Thyroid gland (tissue), 4 donors: ENCODE data around the gene PRRC2A. TPM values are rescaled to one million over a fixed set of nuclear protein-coding genes. Genes with fewer than 3 reads are reported as not detected.

Source experiments
- DNase-seq, 2 donors: peaks; one replicate each; pipeline ENCODE4 v3.0.0-alpha.2; 2019
- H3K27ac ChIP-seq, 3 donors: fragments of 200-600 bp; sonication (generic); 1 replicate in 2 of 3; 2 replicates in 1 of 3; pipeline ENCODE4 v1.5.1; 2016 to 2019; ENCODE audit warnings: mild to moderate bottlenecking in 1 of 3, moderate library complexity in 1 of 3
- H3K27me3 ChIP-seq: fragments of 200-600 bp; sonication (generic); one replicate; pipeline ENCODE4 v1.5.1; 2019
- H3K36me3 ChIP-seq, 2 donors: fragments of 200-600 bp; sonication (generic); one replicate each; pipeline ENCODE4 v1.5.1; 2016 to 2019
- H3K4me1 ChIP-seq, 2 donors: fragments of 200-600 bp; sonication (generic); one replicate each; pipeline ENCODE4 v1.5.1; 2017 to 2019
- H3K4me3 ChIP-seq, 3 donors: fragments of 200-600 bp; sonication (generic); replicated peaks in 1 of 3; 1 replicate in 2 of 3; 2 replicates in 1 of 3; pipeline ENCODE4 v1.5.1; 2016; ENCODE audit warnings: mild to moderate bottlenecking in 1 of 3
- H3K9me3 ChIP-seq: fragments of 200-600 bp; sonication (generic); one replicate; pipeline ENCODE4 v1.5.1; 2017
- POLR2A ChIP-seq, 2 donors: fragments of 450-650 bp; IDR thresholded peaks; one replicate each; pipeline ENCODE4 v1.6.1; 2017; ENCODE audit warnings: antibody characterized with exemption in 2 of 2, mild to moderate bottlenecking in 2 of 2, moderate library complexity in 1 of 2
- WGBS, 2 donors: methylation state at CpG; one replicate each; pipeline ENCODE4 v1.1.5; 2017; 5-methylcytosine and 5-hydroxymethylcytosine counted together
- intact Hi-C: fragments of 100-400 bp; cut with DNase I; formaldehyde crosslinking; loops from one replicate; pipeline ENCODE4 v1.15.1; 2023
- total RNA-seq, 4 donors: library from RNA; depleted of rRNA; stranded (reverse); fragments of >200 nt; gene quantifications; one replicate each; pipeline ENCODE4 v1.2.3, GENCODE V29; 2016
- TF ChIP-seq, protein P1 (sequence below), 6 experiments: fragments of 200-600 bp in 3 of 6; fragments of 450-650 bp in 3 of 6; sonication (generic) in 3 of 6; IDR thresholded peaks; one replicate each; pipeline ENCODE4 v1.5.1; 2016 to 2019; ENCODE audit warnings: antibody characterized with exemption in 6 of 6, mild to moderate bottlenecking in 2 of 6, inconsistent platforms in 1 of 6, moderate library complexity in 1 of 6

The PRRC2A gene
- total RNA-seq, 4 donors from 2014 or later: 68.5 to 127 (median 86.7) TPM

DNA sequence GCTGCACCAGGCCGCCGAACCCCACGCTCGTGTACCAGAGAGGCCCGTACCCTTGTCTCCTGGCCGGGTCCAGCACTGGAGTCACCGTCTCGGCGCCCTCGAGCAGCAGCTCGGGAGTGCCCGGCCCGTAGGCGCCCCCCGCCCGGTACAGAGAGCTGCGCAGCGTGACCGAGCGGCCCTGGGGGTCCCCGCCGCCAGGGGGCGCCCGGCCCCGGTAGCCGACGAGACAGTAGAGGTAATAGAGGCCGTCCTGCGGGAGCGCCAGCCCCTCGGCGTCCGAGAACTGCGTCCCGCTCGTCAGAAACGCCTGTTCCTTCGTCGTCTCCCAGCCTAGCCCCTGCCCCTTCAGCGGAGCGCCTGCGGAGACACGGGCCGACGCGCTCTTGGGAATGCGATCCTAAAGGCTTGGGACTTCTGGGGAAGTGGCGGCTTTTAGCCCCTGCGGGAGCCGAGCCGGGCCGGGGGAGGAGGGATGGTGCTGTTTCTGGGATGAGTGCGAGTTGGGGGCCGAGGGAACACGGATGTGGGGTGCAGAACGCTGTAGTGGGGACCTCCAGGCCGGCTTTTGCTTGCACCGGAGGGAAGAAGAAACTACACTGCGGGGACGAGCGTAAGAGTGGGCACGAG is 39.6 kb upstream of the PRRC2A start:
- Histone ChIP-seq H3K27ac (peak overlapping the region in 2 of 3 donors; percentile 10 to 83), H3K9me3 (no peaks in the 10 kb centered on the region), H3K36me3 (no peaks in the 10 kb centered on the region), H3K27me3 (no peaks in the 10 kb centered on the region), H3K4me1 (peaks cover 10 to 12% of the 10 kb centered on the region in 2 donors), H3K4me3 (peak overlapping the region; percentile 58 to 91 (median 73))
- WGBS, 2 donors: 1 to 2% methylated on average over 18 to 27 of the region's 62 CpGs
- DNase-seq: peak; percentile 83 to 85
- TF ChIP-seq, protein P1, sequence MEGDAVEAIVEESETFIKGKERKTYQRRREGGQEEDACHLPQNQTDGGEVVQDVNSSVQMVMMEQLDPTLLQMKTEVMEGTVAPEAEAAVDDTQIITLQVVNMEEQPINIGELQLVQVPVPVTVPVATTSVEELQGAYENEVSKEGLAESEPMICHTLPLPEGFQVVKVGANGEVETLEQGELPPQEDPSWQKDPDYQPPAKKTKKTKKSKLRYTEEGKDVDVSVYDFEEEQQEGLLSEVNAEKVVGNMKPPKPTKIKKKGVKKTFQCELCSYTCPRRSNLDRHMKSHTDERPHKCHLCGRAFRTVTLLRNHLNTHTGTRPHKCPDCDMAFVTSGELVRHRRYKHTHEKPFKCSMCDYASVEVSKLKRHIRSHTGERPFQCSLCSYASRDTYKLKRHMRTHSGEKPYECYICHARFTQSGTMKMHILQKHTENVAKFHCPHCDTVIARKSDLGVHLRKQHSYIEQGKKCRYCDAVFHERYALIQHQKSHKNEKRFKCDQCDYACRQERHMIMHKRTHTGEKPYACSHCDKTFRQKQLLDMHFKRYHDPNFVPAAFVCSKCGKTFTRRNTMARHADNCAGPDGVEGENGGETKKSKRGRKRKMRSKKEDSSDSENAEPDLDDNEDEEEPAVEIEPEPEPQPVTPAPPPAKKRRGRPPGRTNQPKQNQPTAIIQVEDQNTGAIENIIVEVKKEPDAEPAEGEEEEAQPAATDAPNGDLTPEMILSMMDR (IDR thresholded peaks at IDR 0.05): peak; percentile 61 to 97 (median 94)
- peak in 1 of 2 donors; percentile 63 for TF ChIP-seq POLR2A (IDR thresholded peaks at IDR 0.05)
- intact Hi-C loops: no loop called here

DNA sequence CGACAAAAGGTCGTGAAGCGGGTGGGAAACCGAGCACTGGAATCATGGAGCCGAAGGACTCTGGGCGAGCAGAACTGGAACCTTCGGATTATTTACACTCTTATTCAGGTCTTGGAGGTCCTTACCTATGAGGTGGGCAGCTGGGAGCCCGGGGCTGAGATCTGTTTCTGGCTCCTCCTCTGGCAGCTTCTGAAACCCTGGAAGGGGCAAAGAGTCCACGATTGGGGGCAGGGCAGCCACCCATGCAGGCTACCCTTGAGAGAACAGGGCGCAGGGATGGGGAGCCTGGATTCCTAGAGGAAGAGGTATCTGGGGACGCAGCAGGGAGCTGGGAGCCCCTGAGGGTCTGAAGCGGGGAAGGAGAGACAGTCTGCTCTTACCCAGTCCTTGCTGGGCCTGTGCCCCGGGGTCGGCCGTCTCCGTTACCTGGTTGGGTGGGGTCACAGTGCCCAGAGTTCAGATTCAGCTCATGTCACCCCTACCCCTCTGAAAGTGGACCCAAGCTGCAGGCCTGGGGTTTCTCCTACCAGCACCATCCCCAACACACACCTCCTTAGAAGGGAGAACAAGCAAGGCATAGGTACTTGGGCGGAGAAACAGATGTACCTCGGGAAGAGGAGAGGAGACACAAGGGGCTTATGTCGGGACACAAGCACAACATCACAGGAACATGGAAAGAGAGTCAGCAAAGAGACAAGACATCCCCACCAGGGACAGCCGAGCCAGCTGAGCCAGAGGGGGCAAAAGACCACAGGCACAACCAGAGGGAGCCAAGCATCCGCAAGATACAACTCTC is 38.9 kb upstream of the PRRC2A start:
- Histone ChIP-seq H3K4me1 (peaks cover 10 to 12% of the 10 kb centered on the region in 2 donors), H3K4me3 (peak overlapping the region; percentile 58 to 91 (median 73)), H3K36me3 (no peaks in the 10 kb centered on the region), H3K9me3 (no peaks in the 10 kb centered on the region), H3K27me3 (no peaks in the 10 kb centered on the region), H3K27ac (peak overlapping the region in 2 of 3 donors; percentile 10 to 83)
- intact Hi-C loops: loop anchor here (2.0 kb wide), 1 partner anchor 27 kb away; no protein-coding TSS in a partner anchor
- 17 to 24% methylated on average over 20 to 21 of the region's 21 CpGs for WGBS, 2 donors
- peak in 1 of 2 donors; percentile 22 for DNase-seq
- TF ChIP-seq, protein P1 (IDR thresholded peaks at IDR 0.05): no peak

DNA sequence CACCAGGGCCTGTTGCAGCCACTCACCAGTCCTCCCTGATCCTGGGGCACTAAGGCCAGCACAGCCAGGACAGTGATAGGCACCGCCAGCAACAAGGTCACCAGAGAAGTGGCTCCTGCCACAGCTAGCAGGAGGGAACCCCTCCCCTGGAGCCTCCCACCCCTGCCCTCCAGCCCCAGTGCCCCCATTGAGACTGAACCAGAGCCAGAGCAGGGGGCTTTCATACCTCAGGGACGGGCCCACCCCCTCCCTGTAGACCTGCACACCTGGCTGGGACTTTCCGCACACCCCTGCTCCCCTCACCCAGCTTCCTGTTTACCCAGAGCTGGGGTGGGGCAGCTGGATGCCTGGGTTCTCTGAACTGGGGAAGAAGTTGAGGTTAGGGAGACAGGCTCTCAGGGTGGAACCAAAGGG is 38.3 kb upstream of the PRRC2A start, which contains the start of gene LTB:
LTB (minus strand) TSS at position 195 of the 414 bp plus-strand sequence; CDS start at position 188, 7 bp downstream.
- H3K36me3 ChIP-seq: no peaks in the 10 kb centered on the region
- peak within 1 kb of the TSS; percentile 58 to 91 (median 73) for H3K4me3 ChIP-seq
- H3K27me3 ChIP-seq: no peaks in the 10 kb centered on the region
- H3K4me1 ChIP-seq: peaks cover 10 to 12% of the 10 kb centered on the region in 2 donors
- peak within 1 kb of the TSS in 2 of 3 donors; percentile 10 to 83 for H3K27ac ChIP-seq
- WGBS, 2 donors: 74 to 100% methylated on average over 1 to 3 of the region's 3 CpGs
- DNase-seq: no peak
- TF ChIP-seq POLR2A (IDR thresholded peaks at IDR 0.05): no peak
- TF ChIP-seq, protein P1 (IDR thresholded peaks at IDR 0.05): no peak
- intact Hi-C loops: loop anchor here (2.0 kb wide), 1 partner anchor 27 kb away; no protein-coding TSS in a partner anchor
- no peaks in the 10 kb centered on the region for H3K9me3 ChIP-seq

DNA sequence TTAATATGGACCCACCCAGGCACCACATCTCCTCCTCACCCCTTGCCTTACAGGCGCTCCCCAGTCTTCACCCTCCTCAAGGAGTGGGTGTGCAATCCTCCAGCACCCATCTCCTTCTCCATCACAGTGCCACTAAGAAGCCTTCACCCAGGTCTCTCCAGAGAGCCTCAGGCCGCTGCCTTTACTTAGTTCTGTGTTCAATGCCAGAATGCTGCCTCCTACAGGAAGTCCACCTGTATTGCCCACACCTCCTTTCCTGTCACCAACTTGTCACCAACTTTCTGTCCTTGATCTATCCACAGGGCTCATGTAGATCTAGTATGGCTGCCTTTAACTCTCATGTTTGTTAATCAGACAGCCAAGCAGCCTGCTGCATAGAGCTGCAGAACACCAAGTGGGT is 35.0 kb upstream of the PRRC2A start:
- DNase-seq: no peak
- TF ChIP-seq, protein P1 (IDR thresholded peaks at IDR 0.05): no peak
- no peak for TF ChIP-seq POLR2A (IDR thresholded peaks at IDR 0.05)
- no peak overlapping the region for H3K4me3 ChIP-seq
- intact Hi-C loops: no loop called here
- peaks cover 10 to 12% of the 10 kb centered on the region in 2 donors for H3K4me1 ChIP-seq
- no peaks in the 10 kb centered on the region for H3K36me3 ChIP-seq
- H3K27ac ChIP-seq: no peak overlapping the region
- WGBS, 2 donors: 52 to 57% methylated on average over 2 of the region's 2 CpGs
- no peaks in the 10 kb centered on the region for H3K9me3 ChIP-seq
- no peaks in the 10 kb centered on the region for H3K27me3 ChIP-seq
